ENCODE measurements around the gene GALT.

- TF ChIP-seq, protein P1, sequence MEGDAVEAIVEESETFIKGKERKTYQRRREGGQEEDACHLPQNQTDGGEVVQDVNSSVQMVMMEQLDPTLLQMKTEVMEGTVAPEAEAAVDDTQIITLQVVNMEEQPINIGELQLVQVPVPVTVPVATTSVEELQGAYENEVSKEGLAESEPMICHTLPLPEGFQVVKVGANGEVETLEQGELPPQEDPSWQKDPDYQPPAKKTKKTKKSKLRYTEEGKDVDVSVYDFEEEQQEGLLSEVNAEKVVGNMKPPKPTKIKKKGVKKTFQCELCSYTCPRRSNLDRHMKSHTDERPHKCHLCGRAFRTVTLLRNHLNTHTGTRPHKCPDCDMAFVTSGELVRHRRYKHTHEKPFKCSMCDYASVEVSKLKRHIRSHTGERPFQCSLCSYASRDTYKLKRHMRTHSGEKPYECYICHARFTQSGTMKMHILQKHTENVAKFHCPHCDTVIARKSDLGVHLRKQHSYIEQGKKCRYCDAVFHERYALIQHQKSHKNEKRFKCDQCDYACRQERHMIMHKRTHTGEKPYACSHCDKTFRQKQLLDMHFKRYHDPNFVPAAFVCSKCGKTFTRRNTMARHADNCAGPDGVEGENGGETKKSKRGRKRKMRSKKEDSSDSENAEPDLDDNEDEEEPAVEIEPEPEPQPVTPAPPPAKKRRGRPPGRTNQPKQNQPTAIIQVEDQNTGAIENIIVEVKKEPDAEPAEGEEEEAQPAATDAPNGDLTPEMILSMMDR (conservative IDR thresholded peaks at IDR 0.05; ENCODE audit: low read depth in 2 of 2) = no peak
- TF ChIP-seq EZH2phosphoT487 (IDR thresholded peaks at IDR 0.05; ENCODE audit: unreplicated experiment) (no peak), POLR2AphosphoS5 (IDR thresholded peaks at IDR 0.05; ENCODE audit: low read depth) (no peak), ZNF331 (CRISPR knock-in tag; IDR thresholded peaks at IDR 0.05; ENCODE audit: low read depth) (no peak), JUNB (IDR thresholded peaks at IDR 0.05; ENCODE audit: unreplicated experiment) (no peak), REST (IDR thresholded peaks at IDR 0.05; ENCODE audit: unreplicated experiment) (no peak), EZH2 (IDR thresholded peaks at IDR 0.05; ENCODE audit: low read depth, unreplicated experiment) (no peak)
These were observed 11.8 kb upstream of the GALT start for GRCh38 chr9:34634551-34635248.
